Neural cell (in vitro differentiated cells): ENCODE data around the gene SLC35A3. TPM values are rescaled to one million over a fixed set of nuclear protein-coding genes. Genes with fewer than 3 reads are reported as not detected.

Source experiments
- H2AFZ ChIP-seq: fragments of 200-600, 300-800 bp; sonication (generic), shearing (Covaris generic); 2 replicates; pipeline ENCODE4 v1.6.0; 2014; ENCODE audit warnings: low read depth, mild to moderate bottlenecking, antibody characterized with exemption, low read length, moderate library complexity
- H3F3A ChIP-seq: fragments of 200-600 bp; shearing (Covaris generic); 2 replicates; pipeline ENCODE4 v1.6.1; 2016; ENCODE audit warnings: mild to moderate bottlenecking, moderate library complexity, mixed read lengths, antibody characterized with exemption, low read length; ENCODE audit not compliant: insufficient read depth, poor library complexity, severe bottlenecking
- H3K27ac ChIP-seq: fragments of 200-600, 300-800 bp; sonication (generic), shearing (Covaris generic); 2 replicates; pipeline ENCODE4 v1.5.1; 2014; ENCODE audit warnings: mild to moderate bottlenecking, low read length, moderate library complexity
- H3K27me3 ChIP-seq: fragments of 300-800, 200-600 bp; sonication (generic), shearing (Covaris generic); 2 replicates; pipeline ENCODE4 v1.6.0; 2014; ENCODE audit warnings: mild to moderate bottlenecking, low read depth, low read length, moderate library complexity; ENCODE audit not compliant: insufficient read depth
- H3K36me3 ChIP-seq: fragments of 300-800, 200-600 bp; sonication (generic), shearing (Covaris generic); 2 replicates; pipeline ENCODE4 v1.5.1; 2014; ENCODE audit warnings: mild to moderate bottlenecking, antibody characterized with exemption, low read length, moderate library complexity; ENCODE audit not compliant: insufficient read depth
- H3K4me2 ChIP-seq: fragments of 300-800, 200-600 bp; sonication (generic), shearing (Covaris generic); 2 replicates; pipeline ENCODE4 v1.6.0; 2014; ENCODE audit warnings: mild to moderate bottlenecking, low read length
- H3K4me3 ChIP-seq: fragments of 300-800, 200-600 bp; sonication (generic), shearing (Covaris generic); 2 replicates; pipeline ENCODE4 v1.5.1; 2014; ENCODE audit warnings: mild to moderate bottlenecking, low read length, moderate library complexity
- H3K79me2 ChIP-seq: fragments of 200-600 bp; shearing (Covaris generic); replicated peaks from 2 replicates; pipeline ENCODE4 v1.6.0; 2014; ENCODE audit warnings: mild to moderate bottlenecking, low read length, moderate library complexity; ENCODE audit not compliant: insufficient read depth
- H3K9ac ChIP-seq: fragments of 300-800, 200-600 bp; sonication (generic), shearing (Covaris generic); 2 replicates; pipeline ENCODE4 v1.6.1; 2016; ENCODE audit warnings: mild to moderate bottlenecking, low read length, mixed read lengths
- H3K9me2 ChIP-seq: fragments of 200-600 bp; shearing (Covaris generic); 2 replicates; pipeline ENCODE4 v1.6.1; 2016; ENCODE audit warnings: mild to moderate bottlenecking, low read length, mixed read lengths; ENCODE audit not compliant: insufficient read depth
- H3K9me3 ChIP-seq: fragments of 200-600, 300-800 bp; sonication (generic), shearing (Covaris generic); 2 replicates; pipeline ENCODE4 v1.6.1; 2016; ENCODE audit warnings: mild to moderate bottlenecking, mixed run types, low read length, moderate library complexity, mixed read lengths
- H4K20me1 ChIP-seq: fragments of 200-600 bp; shearing (Covaris generic); 2 replicates; pipeline ENCODE4 v1.6.1; 2016; ENCODE audit warnings: mild to moderate bottlenecking, mixed run types; ENCODE audit not compliant: insufficient read depth
- CTCF ChIP-seq: fragments of 450-650 bp; IDR thresholded peaks from 2 replicates; pipeline ENCODE4 v1.5.1; 2014; ENCODE audit warnings: antibody characterized with exemption, mild to moderate bottlenecking, moderate library complexity; ENCODE audit not compliant: poor library complexity, severe bottlenecking
- EP300 ChIP-seq: fragments of 450-650 bp; conservative IDR thresholded peaks from 2 replicates; pipeline ENCODE4 v1.6.1; 2014; ENCODE audit warnings: antibody characterized with exemption, mild to moderate bottlenecking, moderate library complexity; ENCODE audit not compliant: poor library complexity, severe bottlenecking
- EZH2 ChIP-seq: fragments of 200-600, 300-800 bp; shearing (Covaris generic), sonication (generic); IDR thresholded peaks from 2 replicates; pipeline ENCODE4 v1.6.1; 2014; ENCODE audit warnings: antibody characterized with exemption, low read length, borderline replicate concordance, mild to moderate bottlenecking; ENCODE audit not compliant: insufficient read depth, poor library complexity, severe bottlenecking
- MXI1 ChIP-seq: fragments of 450-650 bp; conservative IDR thresholded peaks from 2 replicates; pipeline ENCODE4 v1.6.1; 2014; ENCODE audit warnings: antibody characterized with exemption, mild to moderate bottlenecking; ENCODE audit not compliant: poor library complexity, severe bottlenecking
- POLR2AphosphoS5 ChIP-seq: IDR thresholded peaks from 2 replicates; pipeline ENCODE4 v1.6.1; 2012
- RAD21 ChIP-seq: fragments of 450-650 bp; conservative IDR thresholded peaks from 2 replicates; pipeline ENCODE4 v1.6.1; 2014; ENCODE audit warnings: antibody characterized with exemption, mild to moderate bottlenecking, moderate library complexity
- REST ChIP-seq: IDR thresholded peaks from 2 replicates; pipeline ENCODE4 v1.6.1; 2012; ENCODE audit warnings: borderline replicate concordance
- SMC3 ChIP-seq: fragments of 450-650 bp; conservative IDR thresholded peaks from 2 replicates; pipeline ENCODE4 v1.6.1; 2014; ENCODE audit warnings: antibody characterized with exemption, mild to moderate bottlenecking, moderate library complexity; ENCODE audit not compliant: poor library complexity
- TAF1 ChIP-seq: IDR thresholded peaks from 2 replicates; pipeline ENCODE4 v1.6.1; 2012; ENCODE audit warnings: low read depth
- polyA plus RNA-seq: library from polyadenylated mRNA; depleted of rRNA; stranded (reverse); fragments of >200 nt; gene quantifications from 2 replicates; pipeline ENCODE4 v1.2.3, GENCODE V29; 2014

The SLC35A3 gene
- polyA plus RNA-seq, 1 donor from 2014 or later: 26.8 TPM

GRCh38 chr1:99969260-99969728 is 502 bp upstream of the SLC35A3 start:
- Histone ChIP-seq H4K20me1 (no peaks in the 10 kb centered on the region), H3K9me2 (no peaks in the 10 kb centered on the region), H3K4me3 (peak overlapping the region; percentile 90), H3K9me3 (no peaks in the 10 kb centered on the region), H3K36me3 (no peaks in the 10 kb centered on the region), H3K79me2 (peaks cover 13% of the 10 kb centered on the region), H3K9ac (peak overlapping the region; percentile 74), H3K4me2 (no peak overlapping the region), H3K27ac (peak overlapping the region; percentile 57), H2AFZ (peak overlapping the region; percentile 87), H3F3A (no peaks in the 10 kb centered on the region), H3K27me3 (no peaks in the 10 kb centered on the region)
- no peak for TF ChIP-seq EP300
- TF ChIP-seq CTCF: no peak
- TF ChIP-seq REST: no peak
- no peak for TF ChIP-seq MXI1
- TF ChIP-seq RAD21: no peak
- no peak for TF ChIP-seq TAF1
- TF ChIP-seq POLR2AphosphoS5: no peak
- no peak for TF ChIP-seq SMC3
- no peak for TF ChIP-seq EZH2

GRCh38 chr1:99970713-99971255 is 988 bp downstream of the SLC35A3 start:
- Histone ChIP-seq H3F3A (no peaks in the 10 kb centered on the region), H3K27ac (peak overlapping the region; percentile 57)

More at GRCh38 chr1:99970713-99971255, 988 bp downstream of the SLC35A3 start:
- Histone ChIP-seq H3K4me2 (peak overlapping the region; percentile 77), H2AFZ (peak overlapping the region; percentile 87), H3K36me3 (no peaks in the 10 kb centered on the region), H3K9me3 (no peaks in the 10 kb centered on the region), H3K27me3 (no peaks in the 10 kb centered on the region), H4K20me1 (no peaks in the 10 kb centered on the region), H3K79me2 (peaks cover 13% of the 10 kb centered on the region), H3K9ac (peak overlapping the region; percentile 74), H3K4me3 (peak overlapping the region; percentile 90), H3K9me2 (no peaks in the 10 kb centered on the region)
- no peak for TF ChIP-seq RAD21
- TF ChIP-seq MXI1: no peak
- no peak for TF ChIP-seq EP300
- no peak for TF ChIP-seq CTCF
- no peak for TF ChIP-seq REST
- TF ChIP-seq POLR2AphosphoS5: no peak
- no peak for TF ChIP-seq EZH2
- no peak for TF ChIP-seq SMC3
- no peak for TF ChIP-seq TAF1
